ENCODE measurements around the gene DNAJC18.

DNA sequence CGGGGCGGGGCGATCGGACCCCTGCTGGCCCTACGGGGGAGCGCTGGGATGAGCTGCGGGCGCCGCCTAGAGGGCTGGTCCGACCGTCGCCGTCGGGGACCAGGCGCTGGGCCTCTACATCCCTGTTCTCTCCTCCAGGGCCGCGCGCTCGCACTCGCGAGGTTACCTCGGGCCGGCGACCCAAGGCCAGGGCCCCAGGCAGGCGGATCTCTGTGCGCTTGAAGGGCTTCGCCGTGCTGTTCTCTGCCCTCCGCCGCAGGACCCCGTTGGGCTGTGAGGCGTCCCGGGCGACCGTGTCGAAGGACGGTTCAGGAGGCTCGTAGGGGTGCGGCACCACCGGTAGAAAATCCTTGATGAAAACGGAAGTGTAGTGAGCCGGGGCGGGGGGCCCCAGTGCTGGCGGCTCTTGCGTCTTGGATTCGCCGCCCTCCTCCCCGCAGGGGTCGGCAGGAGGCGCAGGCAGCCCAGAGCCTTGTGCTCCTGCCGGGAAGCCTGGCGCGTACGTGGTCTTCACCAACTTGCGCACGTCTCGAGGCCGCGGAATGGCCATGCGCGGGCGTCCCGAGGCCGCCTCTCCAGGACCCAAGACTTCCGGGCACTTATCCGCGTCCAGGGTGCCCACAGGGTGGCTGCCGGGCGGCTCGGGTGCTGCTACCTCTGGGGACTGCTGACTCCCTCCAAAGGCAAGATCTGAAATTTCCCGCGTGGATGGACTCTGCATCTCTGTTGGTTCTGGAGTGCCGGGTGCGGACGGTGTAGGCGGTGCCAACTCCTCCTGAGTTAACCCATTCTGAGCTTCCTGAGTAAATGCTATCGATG lies 46.4 kb downstream of the DNAJC18 start:
- TF ChIP-seq, protein P1, sequence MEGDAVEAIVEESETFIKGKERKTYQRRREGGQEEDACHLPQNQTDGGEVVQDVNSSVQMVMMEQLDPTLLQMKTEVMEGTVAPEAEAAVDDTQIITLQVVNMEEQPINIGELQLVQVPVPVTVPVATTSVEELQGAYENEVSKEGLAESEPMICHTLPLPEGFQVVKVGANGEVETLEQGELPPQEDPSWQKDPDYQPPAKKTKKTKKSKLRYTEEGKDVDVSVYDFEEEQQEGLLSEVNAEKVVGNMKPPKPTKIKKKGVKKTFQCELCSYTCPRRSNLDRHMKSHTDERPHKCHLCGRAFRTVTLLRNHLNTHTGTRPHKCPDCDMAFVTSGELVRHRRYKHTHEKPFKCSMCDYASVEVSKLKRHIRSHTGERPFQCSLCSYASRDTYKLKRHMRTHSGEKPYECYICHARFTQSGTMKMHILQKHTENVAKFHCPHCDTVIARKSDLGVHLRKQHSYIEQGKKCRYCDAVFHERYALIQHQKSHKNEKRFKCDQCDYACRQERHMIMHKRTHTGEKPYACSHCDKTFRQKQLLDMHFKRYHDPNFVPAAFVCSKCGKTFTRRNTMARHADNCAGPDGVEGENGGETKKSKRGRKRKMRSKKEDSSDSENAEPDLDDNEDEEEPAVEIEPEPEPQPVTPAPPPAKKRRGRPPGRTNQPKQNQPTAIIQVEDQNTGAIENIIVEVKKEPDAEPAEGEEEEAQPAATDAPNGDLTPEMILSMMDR (IDR thresholded peaks at IDR 0.05) = peak; percentile 79 to 97 (median 85)
- TF ChIP-seq POLR2A (IDR thresholded peaks at IDR 0.05) = no peak
